Memory B cell (primary cell): ENCODE data around the gene FGFR2.

ENCODE experiments used
- ATAC-seq: fragments of 150-1000 bp; cut with Tn5 transposase; 2 replicates; pipeline ENCODE4 v1.10.0; 2021; ENCODE audit warnings: low read depth, mild to moderate bottlenecking, moderate library complexity
- DNase-seq, 2 donors: peaks; one replicate each; pipeline ENCODE4 v3.0.0; 2022; ENCODE audit warnings: low spot score in 2 of 2
- H3K27ac Mint-ChIP-seq: one replicate; pipeline ENCODE4 v1.8.0; 2022; ENCODE audit warnings: mild to moderate bottlenecking, moderate library complexity, mixed read lengths
- H3K27me3 Mint-ChIP-seq: one replicate; pipeline ENCODE4 v1.8.0; 2022; ENCODE audit warnings: mixed read lengths
- H3K36me3 Mint-ChIP-seq: one replicate; pipeline ENCODE4 v1.8.0; 2022; ENCODE audit warnings: mild to moderate bottlenecking, mixed read lengths
- H3K4me1 Mint-ChIP-seq: one replicate; pipeline ENCODE4 v1.8.0; 2022; ENCODE audit warnings: mixed read lengths
- H3K4me3 Mint-ChIP-seq: one replicate; pipeline ENCODE4 v1.8.0; 2022; ENCODE audit warnings: mild to moderate bottlenecking, moderate library complexity, mixed read lengths
- H3K9me3 Mint-ChIP-seq: one replicate; pipeline ENCODE4 v1.8.0; 2022; ENCODE audit warnings: mixed read lengths

Gene FGFR2

GRCh38 chr10:121452581-121452980, 145.7 kb downstream of the FGFR2 start:
- ATAC-seq, result no peak
- no peaks in the 10 kb centered on the region for H3K27me3 Mint-ChIP-seq

GRCh38 chr10:121450247-121450646, 148.0 kb downstream of the FGFR2 start:
- no peaks in the 10 kb centered on the region for H3K36me3 Mint-ChIP-seq
- H3K9me3 Mint-ChIP-seq, result no peaks in the 10 kb centered on the region
- no peaks in the 10 kb centered on the region for H3K27me3 Mint-ChIP-seq

More at GRCh38 chr10:121452581-121452980, 145.7 kb downstream of the FGFR2 start:
- H3K4me1 Mint-ChIP-seq, result no peaks in the 10 kb centered on the region
- no peak overlapping the region for H3K4me3 Mint-ChIP-seq
- no peak overlapping the region for H3K27ac Mint-ChIP-seq
- H3K36me3 Mint-ChIP-seq, result no peaks in the 10 kb centered on the region
- no peaks in the 10 kb centered on the region for H3K9me3 Mint-ChIP-seq
- no peak for DNase-seq

GRCh38 chr10:121449482-121449924, 148.7 kb downstream of the FGFR2 start:
- H3K27ac Mint-ChIP-seq, result no peak overlapping the region
- H3K4me3 Mint-ChIP-seq, result no peak overlapping the region
- DNase-seq, result no peak
- H3K4me1 Mint-ChIP-seq, result no peaks in the 10 kb centered on the region
- no peaks in the 10 kb centered on the region for H3K9me3 Mint-ChIP-seq
- H3K36me3 Mint-ChIP-seq, result no peaks in the 10 kb centered on the region
- no peaks in the 10 kb centered on the region for H3K27me3 Mint-ChIP-seq
- no peak for ATAC-seq

More at GRCh38 chr10:121450247-121450646, 148.0 kb downstream of the FGFR2 start:
- no peak for ATAC-seq
- Mint-ChIP-seq H3K27ac (no peak overlapping the region), H3K4me3 (no peak overlapping the region), H3K4me1 (no peaks in the 10 kb centered on the region)
- no peak for DNase-seq

DNA sequence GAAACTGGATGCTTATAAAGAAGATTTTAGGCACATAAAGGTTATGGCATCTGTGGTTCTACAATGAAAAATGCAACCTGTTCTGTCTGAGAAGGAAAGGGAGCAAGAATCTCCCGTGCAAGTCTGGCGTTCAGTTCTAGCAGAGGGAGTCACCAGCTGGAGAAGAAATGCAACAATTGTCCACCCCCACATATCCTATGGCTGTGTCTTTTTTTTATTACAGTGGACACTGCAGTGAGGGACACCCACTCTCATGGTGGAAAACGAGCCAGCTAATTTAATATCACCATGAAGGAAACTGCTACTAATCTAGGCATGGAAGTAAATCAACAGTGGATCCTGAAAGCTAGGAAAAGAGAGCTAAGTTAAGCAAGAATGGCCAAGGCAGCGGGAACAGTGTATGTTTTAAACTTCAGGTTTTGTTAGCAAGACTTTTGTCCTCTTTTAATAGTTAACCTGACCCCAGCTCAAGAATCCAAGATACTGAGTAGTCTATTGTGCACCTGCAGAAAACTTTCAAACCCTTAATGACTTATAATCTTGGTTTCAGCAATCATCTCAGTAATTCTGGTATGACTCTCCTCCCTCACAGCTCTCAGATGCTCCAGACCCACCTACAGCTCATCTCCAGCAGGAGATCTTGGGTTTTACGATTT, 149.3 kb downstream of the FGFR2 start:
- no peaks in the 10 kb centered on the region for H3K4me1 Mint-ChIP-seq
- no peaks in the 10 kb centered on the region for H3K9me3 Mint-ChIP-seq
- no peaks in the 10 kb centered on the region for H3K27me3 Mint-ChIP-seq
- H3K27ac Mint-ChIP-seq, result no peak overlapping the region
- no peaks in the 10 kb centered on the region for H3K36me3 Mint-ChIP-seq
- no peak overlapping the region for H3K4me3 Mint-ChIP-seq
- DNase-seq (no peak), ATAC-seq (no peak)

- no peak for DNase-seq
- H3K4me3 Mint-ChIP-seq, result no peak overlapping the region
- no peak for ATAC-seq
- no peaks in the 10 kb centered on the region for H3K9me3 Mint-ChIP-seq
- no peaks in the 10 kb centered on the region for H3K27me3 Mint-ChIP-seq
- H3K4me1 Mint-ChIP-seq, result no peaks in the 10 kb centered on the region
- H3K36me3 Mint-ChIP-seq, result no peaks in the 10 kb centered on the region
- no peak overlapping the region for H3K27ac Mint-ChIP-seq
Measured at GRCh38 chr10:121444520-121445165, 153.6 kb downstream of the FGFR2 start.

DNA sequence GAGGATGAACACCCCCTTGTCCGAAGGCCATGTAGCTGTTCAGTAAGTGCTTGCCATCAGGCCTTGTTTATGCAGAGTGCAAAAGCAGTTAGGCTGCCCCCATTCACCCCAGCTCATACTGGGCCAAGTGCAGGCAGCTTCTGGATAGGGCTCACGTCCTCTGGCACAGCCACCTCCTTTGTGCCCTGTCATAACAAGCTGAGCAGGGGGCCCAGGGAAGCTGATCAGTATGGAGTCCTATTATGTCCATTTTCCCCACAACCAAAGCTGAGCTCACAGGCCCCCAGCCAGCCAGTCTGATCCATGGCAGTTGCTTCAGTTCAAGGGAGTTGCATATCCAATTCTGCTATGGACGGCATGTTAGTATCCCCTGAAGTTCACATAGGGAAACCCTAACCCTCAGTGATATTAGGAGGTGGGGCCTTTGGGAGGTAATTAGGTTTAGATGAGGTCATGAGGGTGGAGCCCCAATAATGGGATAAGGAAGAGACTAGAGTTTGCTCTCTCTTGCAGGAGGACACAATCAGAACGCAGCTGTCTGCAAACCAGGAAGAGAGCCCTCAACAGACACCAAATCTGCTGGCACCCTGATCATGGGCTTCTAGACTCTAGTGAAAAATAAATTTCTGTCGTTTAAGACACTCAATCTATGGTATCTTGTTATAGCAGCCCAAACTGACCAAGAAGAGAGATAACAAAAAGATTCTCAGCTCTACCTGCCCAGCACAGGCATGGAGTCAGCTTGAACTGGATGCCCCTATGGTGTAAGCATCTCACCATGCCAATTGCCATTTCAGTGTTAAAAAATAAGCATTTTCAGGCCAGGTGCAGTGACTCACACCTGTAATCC, 155.9 kb downstream of the FGFR2 start:
- Mint-ChIP-seq H3K4me3 (no peak overlapping the region), H3K27ac (no peak overlapping the region), H3K27me3 (no peaks in the 10 kb centered on the region), H3K9me3 (no peaks in the 10 kb centered on the region), H3K4me1 (no peaks in the 10 kb centered on the region), H3K36me3 (no peaks in the 10 kb centered on the region)
- no peak for ATAC-seq
- DNase-seq, result no peak

DNA sequence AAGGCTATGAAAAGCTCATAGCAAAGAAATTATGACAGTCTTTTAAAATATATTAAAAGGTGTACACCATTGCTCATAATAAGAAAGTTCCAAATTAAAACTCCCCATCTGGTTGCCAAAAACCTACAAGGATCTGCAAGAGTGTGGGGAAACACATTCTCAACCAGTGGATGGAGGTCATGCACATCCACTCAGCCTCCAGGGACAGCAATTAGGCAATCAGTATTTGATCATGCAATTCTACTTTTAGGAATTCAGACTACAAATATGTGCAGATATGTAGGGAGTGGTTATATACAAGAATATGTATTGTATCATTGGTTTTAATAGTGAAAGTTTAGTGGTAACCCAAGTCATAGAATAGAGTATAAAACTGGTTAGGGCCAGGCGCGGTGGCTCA, 157.8 kb downstream of the FGFR2 start:
- Mint-ChIP-seq H3K4me1 (no peaks in the 10 kb centered on the region), H3K4me3 (no peak overlapping the region)
- DNase-seq, result no peak

DNA sequence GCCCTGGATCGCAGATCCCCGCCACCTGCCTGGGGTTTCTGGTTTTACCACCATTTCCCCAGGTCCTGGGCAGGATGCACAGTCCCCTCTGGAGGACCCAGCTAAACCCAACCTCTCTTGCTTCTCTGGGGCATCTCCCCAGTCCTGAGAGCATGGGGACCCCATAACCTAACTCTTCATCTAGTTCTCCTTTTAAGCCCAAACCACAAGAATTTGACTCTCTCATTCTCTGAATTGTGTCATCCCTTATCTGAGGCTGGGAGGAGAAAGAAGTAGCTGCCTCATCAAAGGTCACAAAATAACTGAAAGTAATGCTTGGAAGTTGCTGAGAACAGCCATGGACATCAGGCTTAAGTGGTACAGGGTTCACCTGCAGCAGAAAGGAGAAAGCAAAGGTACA, 159.9 kb downstream of the FGFR2 start:
- no peak overlapping the region for H3K27ac Mint-ChIP-seq
- no peak overlapping the region for H3K4me3 Mint-ChIP-seq
- peaks cover 1% of the 10 kb centered on the region for H3K27me3 Mint-ChIP-seq
- no peak for ATAC-seq
- no peaks in the 10 kb centered on the region for H3K4me1 Mint-ChIP-seq
- DNase-seq, result no peak
- H3K36me3 Mint-ChIP-seq, result no peaks in the 10 kb centered on the region
- H3K9me3 Mint-ChIP-seq, result no peaks in the 10 kb centered on the region

More for the DNA sequence above, 157.8 kb downstream of the FGFR2 start:
- no peak overlapping the region for H3K27ac Mint-ChIP-seq
- H3K27me3 Mint-ChIP-seq, result peaks cover 1% of the 10 kb centered on the region
- H3K36me3 Mint-ChIP-seq, result no peaks in the 10 kb centered on the region
- H3K9me3 Mint-ChIP-seq, result no peaks in the 10 kb centered on the region
- ATAC-seq, result no peak

GRCh38 chr10:121437596-121437995, 160.6 kb downstream of the FGFR2 start:
- peaks cover 1% of the 10 kb centered on the region for H3K9me3 Mint-ChIP-seq
- DNase-seq (no peak), ATAC-seq (no peak)
- H3K4me1 Mint-ChIP-seq, result no peaks in the 10 kb centered on the region
- H3K4me3 Mint-ChIP-seq, result no peak overlapping the region
- H3K36me3 Mint-ChIP-seq, result no peaks in the 10 kb centered on the region
- H3K27me3 Mint-ChIP-seq, result peaks cover 1% of the 10 kb centered on the region
- no peak overlapping the region for H3K27ac Mint-ChIP-seq

GRCh38 chr10:121436630-121437341, 161.5 kb downstream of the FGFR2 start:
- H3K36me3 Mint-ChIP-seq, result no peaks in the 10 kb centered on the region
- peaks cover 1% of the 10 kb centered on the region for H3K9me3 Mint-ChIP-seq
- H3K4me1 Mint-ChIP-seq, result no peaks in the 10 kb centered on the region
- no peak for ATAC-seq
- no peak overlapping the region for H3K4me3 Mint-ChIP-seq
- DNase-seq, result no peak
- peaks cover 1% of the 10 kb centered on the region for H3K27me3 Mint-ChIP-seq
- no peak overlapping the region for H3K27ac Mint-ChIP-seq

- H3K4me3 Mint-ChIP-seq, result no peak overlapping the region
- no peak for DNase-seq
- no peak for ATAC-seq
- peaks cover 1% of the 10 kb centered on the region for H3K9me3 Mint-ChIP-seq
- H3K27me3 Mint-ChIP-seq, result peaks cover 1% of the 10 kb centered on the region
- H3K36me3 Mint-ChIP-seq, result no peaks in the 10 kb centered on the region
- H3K27ac Mint-ChIP-seq, result no peak overlapping the region
- H3K4me1 Mint-ChIP-seq, result no peaks in the 10 kb centered on the region
Measured at GRCh38 chr10:121436281-121436629, 162.0 kb downstream of the FGFR2 start.

DNA sequence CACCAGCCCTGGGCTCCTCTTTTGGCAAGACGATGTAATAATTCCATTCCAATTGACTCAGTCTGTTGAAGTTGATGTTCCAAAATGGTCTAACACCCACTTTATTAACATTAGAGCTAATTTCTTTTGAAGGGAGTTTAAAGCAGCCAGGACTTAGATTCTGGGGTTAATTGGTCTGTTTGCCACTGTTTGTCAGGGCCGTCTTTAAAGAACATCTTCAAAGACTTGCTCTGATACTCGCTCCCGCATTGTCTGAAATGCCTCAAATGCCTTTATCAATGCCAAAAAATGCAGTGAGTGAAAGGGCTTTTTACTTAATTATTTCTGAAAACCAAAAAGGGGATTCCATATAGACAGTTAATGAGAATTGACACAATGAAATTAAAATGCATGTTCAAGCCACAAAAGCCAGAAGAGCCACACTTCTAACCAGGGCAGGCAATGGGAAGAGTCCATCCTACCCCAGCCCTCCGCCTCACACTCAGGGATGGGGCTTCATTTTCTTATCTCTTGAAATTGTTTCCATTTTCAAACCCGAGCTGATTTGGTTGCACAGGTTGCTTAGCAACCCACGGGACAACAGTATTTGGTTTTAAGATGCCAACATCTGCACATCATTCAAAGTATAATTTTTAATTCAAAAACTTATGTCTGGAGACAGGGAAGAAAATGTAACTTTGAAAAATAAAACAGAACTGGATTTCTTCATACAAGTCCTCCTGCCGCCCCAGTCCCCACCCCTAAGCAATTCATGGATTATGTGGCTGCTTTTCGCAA, 163.0 kb downstream of the FGFR2 start:
- Mint-ChIP-seq H3K4me3 (no peak overlapping the region), H3K27ac (no peak overlapping the region), H3K36me3 (no peaks in the 10 kb centered on the region), H3K4me1 (no peaks in the 10 kb centered on the region), H3K9me3 (peaks cover 5% of the 10 kb centered on the region), H3K27me3 (peaks cover 3% of the 10 kb centered on the region)
- no peak for ATAC-seq
- DNase-seq, result no peak

- Mint-ChIP-seq H3K9me3 (peaks cover 5% of the 10 kb centered on the region), H3K36me3 (no peaks in the 10 kb centered on the region), H3K27ac (no peak overlapping the region), H3K4me1 (no peaks in the 10 kb centered on the region), H3K4me3 (no peak overlapping the region), H3K27me3 (peaks cover 3% of the 10 kb centered on the region)
- no peak for DNase-seq
- ATAC-seq, result no peak
Measured at GRCh38 chr10:121433965-121434364, 164.3 kb downstream of the FGFR2 start.
